Panc1 (cell line): ENCODE data around the gene AOAH.

Experiments
- POLR2AphosphoS5 ChIP-seq: IDR thresholded peaks from 2 replicates; pipeline ENCODE4 v1.6.1; 2012; ENCODE audit warnings: mild to moderate bottlenecking, low read depth, low read length, moderate library complexity
- TF ChIP-seq, protein P1 (sequence below): fragments of 450-650 bp; IDR thresholded peaks from 2 replicates; pipeline ENCODE4 v1.5.1; 2017; ENCODE audit warnings: mild to moderate bottlenecking
- TF ChIP-seq, protein P2 (sequence below), 2 experiments: IDR thresholded peaks; 2 replicates each; pipeline ENCODE4 v1.6.1; 2011 to 2012; ENCODE audit warnings: low read depth in 2 of 2, control low read depth in 1 of 2, low read length in 1 of 2, mild to moderate bottlenecking in 1 of 2, moderate library complexity in 1 of 2; ENCODE audit not compliant: insufficient read depth in 1 of 2

DNA sequence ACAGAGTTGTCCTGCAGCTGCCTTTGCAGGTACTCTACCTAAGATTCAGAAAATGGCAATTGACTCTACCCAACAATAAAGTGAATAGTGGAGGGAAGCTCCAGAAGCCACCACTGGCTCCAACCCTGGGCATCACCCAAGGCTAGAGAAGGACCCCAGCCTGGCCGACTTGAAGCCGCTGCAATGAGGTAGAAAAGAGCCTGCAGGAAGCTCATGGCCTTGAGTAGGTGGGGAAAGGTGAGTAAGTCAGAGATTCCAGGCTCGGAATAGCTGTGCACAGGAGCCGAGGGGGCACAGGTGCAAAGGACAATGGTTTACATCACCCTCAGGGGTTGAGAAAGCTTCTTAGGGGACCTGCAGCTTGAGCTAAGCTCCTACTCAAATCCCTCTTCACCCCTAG is 83.6 kb downstream of the AOAH start:
- TF ChIP-seq, protein P1, sequence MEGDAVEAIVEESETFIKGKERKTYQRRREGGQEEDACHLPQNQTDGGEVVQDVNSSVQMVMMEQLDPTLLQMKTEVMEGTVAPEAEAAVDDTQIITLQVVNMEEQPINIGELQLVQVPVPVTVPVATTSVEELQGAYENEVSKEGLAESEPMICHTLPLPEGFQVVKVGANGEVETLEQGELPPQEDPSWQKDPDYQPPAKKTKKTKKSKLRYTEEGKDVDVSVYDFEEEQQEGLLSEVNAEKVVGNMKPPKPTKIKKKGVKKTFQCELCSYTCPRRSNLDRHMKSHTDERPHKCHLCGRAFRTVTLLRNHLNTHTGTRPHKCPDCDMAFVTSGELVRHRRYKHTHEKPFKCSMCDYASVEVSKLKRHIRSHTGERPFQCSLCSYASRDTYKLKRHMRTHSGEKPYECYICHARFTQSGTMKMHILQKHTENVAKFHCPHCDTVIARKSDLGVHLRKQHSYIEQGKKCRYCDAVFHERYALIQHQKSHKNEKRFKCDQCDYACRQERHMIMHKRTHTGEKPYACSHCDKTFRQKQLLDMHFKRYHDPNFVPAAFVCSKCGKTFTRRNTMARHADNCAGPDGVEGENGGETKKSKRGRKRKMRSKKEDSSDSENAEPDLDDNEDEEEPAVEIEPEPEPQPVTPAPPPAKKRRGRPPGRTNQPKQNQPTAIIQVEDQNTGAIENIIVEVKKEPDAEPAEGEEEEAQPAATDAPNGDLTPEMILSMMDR, result no peak
- no peak for TF ChIP-seq POLR2AphosphoS5
- TF ChIP-seq, protein P2, sequence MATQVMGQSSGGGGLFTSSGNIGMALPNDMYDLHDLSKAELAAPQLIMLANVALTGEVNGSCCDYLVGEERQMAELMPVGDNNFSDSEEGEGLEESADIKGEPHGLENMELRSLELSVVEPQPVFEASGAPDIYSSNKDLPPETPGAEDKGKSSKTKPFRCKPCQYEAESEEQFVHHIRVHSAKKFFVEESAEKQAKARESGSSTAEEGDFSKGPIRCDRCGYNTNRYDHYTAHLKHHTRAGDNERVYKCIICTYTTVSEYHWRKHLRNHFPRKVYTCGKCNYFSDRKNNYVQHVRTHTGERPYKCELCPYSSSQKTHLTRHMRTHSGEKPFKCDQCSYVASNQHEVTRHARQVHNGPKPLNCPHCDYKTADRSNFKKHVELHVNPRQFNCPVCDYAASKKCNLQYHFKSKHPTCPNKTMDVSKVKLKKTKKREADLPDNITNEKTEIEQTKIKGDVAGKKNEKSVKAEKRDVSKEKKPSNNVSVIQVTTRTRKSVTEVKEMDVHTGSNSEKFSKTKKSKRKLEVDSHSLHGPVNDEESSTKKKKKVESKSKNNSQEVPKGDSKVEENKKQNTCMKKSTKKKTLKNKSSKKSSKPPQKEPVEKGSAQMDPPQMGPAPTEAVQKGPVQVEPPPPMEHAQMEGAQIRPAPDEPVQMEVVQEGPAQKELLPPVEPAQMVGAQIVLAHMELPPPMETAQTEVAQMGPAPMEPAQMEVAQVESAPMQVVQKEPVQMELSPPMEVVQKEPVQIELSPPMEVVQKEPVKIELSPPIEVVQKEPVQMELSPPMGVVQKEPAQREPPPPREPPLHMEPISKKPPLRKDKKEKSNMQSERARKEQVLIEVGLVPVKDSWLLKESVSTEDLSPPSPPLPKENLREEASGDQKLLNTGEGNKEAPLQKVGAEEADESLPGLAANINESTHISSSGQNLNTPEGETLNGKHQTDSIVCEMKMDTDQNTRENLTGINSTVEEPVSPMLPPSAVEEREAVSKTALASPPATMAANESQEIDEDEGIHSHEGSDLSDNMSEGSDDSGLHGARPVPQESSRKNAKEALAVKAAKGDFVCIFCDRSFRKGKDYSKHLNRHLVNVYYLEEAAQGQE (IDR thresholded peaks at IDR 0.05; ENCODE audit: insufficient read depth in 1 of 2, low read depth in 2 of 2, low read length in 1 of 2), result no peak
